Measurements from ENCODE around the gene RAET1L.
"Not testable (repeated sequence)": the region's sequence is repeated elsewhere in the genome, so short reads cannot be mapped to it uniquely, and the experiment has no call there.

Gene RAET1L

GRCh38 chr6:149995971-149996370 lies 29.4 kb downstream of the RAET1L start:
- no peak overlapping the region for H3K4me3 ChIP-seq (ENCODE audit: low read depth, low read length)

GRCh38 chr6:149995235-149995750 lies 30.0 kb downstream of the RAET1L start:
- H3K4me3 ChIP-seq (ENCODE audit: low read depth, low read length) = no peak overlapping the region

GRCh38 chr6:149991838-149992237 lies 33.5 kb downstream of the RAET1L start:
- no peak overlapping the region for H3K4me3 ChIP-seq (ENCODE audit: low read depth, low read length)

GRCh38 chr6:149991472-149991795 lies 33.9 kb downstream of the RAET1L start:
- H3K4me3 ChIP-seq (ENCODE audit: low read depth, low read length) = not testable (repeated sequence)

- H3K4me3 ChIP-seq (ENCODE audit: low read depth, low read length) = no peak overlapping the region
These were observed 34.5 kb downstream of the RAET1L start for GRCh38 chr6:149990661-149991471.

- no peak overlapping the region for H3K4me3 ChIP-seq (ENCODE audit: low read depth, low read length)
These were observed 35.1 kb downstream of the RAET1L start for GRCh38 chr6:149990212-149990660.

GRCh38 chr6:149988550-149989346 lies 36.6 kb downstream of the RAET1L start:
- H3K4me3 ChIP-seq (ENCODE audit: low read depth, low read length) = no peak overlapping the region

GRCh38 chr6:149987602-149988107 lies 37.7 kb downstream of the RAET1L start:
- H3K4me3 ChIP-seq (ENCODE audit: low read depth, low read length) = no peak overlapping the region

GRCh38 chr6:149985481-149985937 lies 39.8 kb downstream of the RAET1L start:
- no peak overlapping the region for H3K4me3 ChIP-seq (ENCODE audit: low read depth, low read length)

GRCh38 chr6:149984773-149985172 lies 40.6 kb downstream of the RAET1L start:
- H3K4me3 ChIP-seq (ENCODE audit: low read depth, low read length) = no peak overlapping the region

- no peak overlapping the region for H3K4me3 ChIP-seq (ENCODE audit: low read depth, low read length)
These were observed 42.2 kb downstream of the RAET1L start for GRCh38 chr6:149983145-149983544.

- no peak overlapping the region for H3K4me3 ChIP-seq (ENCODE audit: low read depth, low read length)
These were observed 46.0 kb downstream of the RAET1L start for GRCh38 chr6:149979293-149979692.

- no peak overlapping the region for H3K4me3 ChIP-seq (ENCODE audit: low read depth, low read length)
These were observed 46.7 kb downstream of the RAET1L start for GRCh38 chr6:149978610-149979009.

- H3K4me3 ChIP-seq (ENCODE audit: low read depth, low read length) = no peak overlapping the region
These were observed 48.1 kb downstream of the RAET1L start for GRCh38 chr6:149977221-149977620.

GRCh38 chr6:149975400-149975799 lies 49.9 kb downstream of the RAET1L start:
- H3K4me3 ChIP-seq (ENCODE audit: low read depth, low read length) = no peak overlapping the region

- H3K4me3 ChIP-seq (ENCODE audit: low read depth, low read length) = no peak overlapping the region
These were observed 50.5 kb downstream of the RAET1L start for GRCh38 chr6:149974825-149975224.

- not testable (repeated sequence) for H3K4me3 ChIP-seq (ENCODE audit: low read depth, low read length)
These were observed 50.9 kb downstream of the RAET1L start for GRCh38 chr6:149974394-149974793.

- no peak overlapping the region for H3K4me3 ChIP-seq (ENCODE audit: low read depth, low read length)
These were observed 55.7 kb downstream of the RAET1L start for GRCh38 chr6:149969635-149970034.

- not testable (repeated sequence) for H3K4me3 ChIP-seq (ENCODE audit: low read depth, low read length)
These were observed 56.4 kb downstream of the RAET1L start for GRCh38 chr6:149968909-149969308.

All from iPS-11a (cell line).